Measurements from ENCODE around the gene HIBCH. TPM values are rescaled to one million over a fixed set of nuclear protein-coding genes. Genes with fewer than 3 reads are reported as not detected.
"Not testable (repeated sequence)": the region's sequence is repeated elsewhere in the genome, so short reads cannot be mapped to it uniquely, and the experiment has no call there.

HIBCH gene
- total and polyA plus RNA-seq, 7 experiments from 2014 or later: 11.3 to 25.1 (median 23.9) TPM

DNA sequence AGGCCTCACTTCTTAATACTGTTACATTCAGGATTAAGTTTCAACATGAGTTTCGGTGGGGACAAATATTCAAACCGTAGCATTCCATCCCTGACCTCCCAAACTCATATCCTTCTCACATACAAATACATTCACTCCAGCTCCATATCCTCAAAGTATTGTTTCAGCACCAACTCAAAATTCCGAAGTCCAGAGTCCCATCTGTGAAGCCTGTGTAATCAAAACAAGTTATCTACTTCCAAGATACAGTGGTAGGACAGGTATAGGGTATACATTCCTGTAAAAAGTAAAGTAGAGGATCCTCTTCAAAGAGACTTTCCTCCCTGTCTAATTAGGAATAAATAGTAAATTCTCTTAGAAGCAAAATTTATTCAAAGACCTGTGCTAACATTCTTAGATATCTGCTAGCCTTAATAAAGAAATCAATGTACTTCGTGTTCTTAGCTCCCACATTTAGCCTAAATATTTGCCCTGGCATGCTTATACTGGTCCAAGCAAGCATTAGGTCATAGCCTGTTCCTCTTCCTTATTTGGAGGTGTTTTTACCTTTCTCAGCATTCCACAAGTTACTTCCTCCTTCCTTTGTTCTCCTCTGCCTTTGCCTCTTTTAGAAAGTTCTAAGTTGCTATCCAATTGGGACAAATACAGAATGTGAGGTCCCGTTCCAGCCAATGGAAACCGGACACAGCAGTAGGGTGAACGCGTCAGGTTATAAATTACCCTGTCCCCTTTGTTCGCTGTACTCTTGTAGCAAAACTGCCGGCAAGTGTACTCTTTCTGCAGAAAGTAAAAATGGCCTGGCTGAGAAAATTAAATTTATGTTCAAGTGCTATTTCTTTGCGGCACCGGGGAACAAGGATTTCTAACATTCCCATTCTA, 40.1 kb downstream of the HIBCH start:
- H3K9me3 Mint-ChIP-seq; ATAC-seq; H3K27me3 Mint-ChIP-seq; intact Hi-C loops (cut with micrococcal nuclease); DNase-seq; H3K27ac ChIP-seq (ENCODE audit: low read depth, low read length); H3K4me3 Mint-ChIP-seq; H3K9me3 ChIP-seq (ENCODE audit: control insufficient read depth in 2 of 3, low read length in 3 of 3); H3K4me3 ChIP-seq (ENCODE audit: low read length); H3K4me1 Mint-ChIP-seq; H3K27me3 ChIP-seq (ENCODE audit: control insufficient read depth in 2 of 2, insufficient read depth in 2 of 2, low read length in 2 of 2); H3K4me1 ChIP-seq (ENCODE audit: control insufficient read depth in 2 of 2, insufficient read depth in 2 of 2, low read length in 2 of 2); CTCF ChIA-PET; POLR2A ChIA-PET: not testable (repeated sequence)
- Mint-ChIP-seq H3K27ac (peak overlapping the region in 1 of 9 donors; percentile 17), H3K36me3 (peaks cover 6 to 71% (median 49%) of the 10 kb centered on the region in 5 donors)
- H3K36me3 ChIP-seq (ENCODE audit: control insufficient read depth in 2 of 3, insufficient read depth in 3 of 3, low read length in 3 of 3): peaks cover 0 to 11% (median 0%) of the 10 kb centered on the region in 3 experiments

DNA sequence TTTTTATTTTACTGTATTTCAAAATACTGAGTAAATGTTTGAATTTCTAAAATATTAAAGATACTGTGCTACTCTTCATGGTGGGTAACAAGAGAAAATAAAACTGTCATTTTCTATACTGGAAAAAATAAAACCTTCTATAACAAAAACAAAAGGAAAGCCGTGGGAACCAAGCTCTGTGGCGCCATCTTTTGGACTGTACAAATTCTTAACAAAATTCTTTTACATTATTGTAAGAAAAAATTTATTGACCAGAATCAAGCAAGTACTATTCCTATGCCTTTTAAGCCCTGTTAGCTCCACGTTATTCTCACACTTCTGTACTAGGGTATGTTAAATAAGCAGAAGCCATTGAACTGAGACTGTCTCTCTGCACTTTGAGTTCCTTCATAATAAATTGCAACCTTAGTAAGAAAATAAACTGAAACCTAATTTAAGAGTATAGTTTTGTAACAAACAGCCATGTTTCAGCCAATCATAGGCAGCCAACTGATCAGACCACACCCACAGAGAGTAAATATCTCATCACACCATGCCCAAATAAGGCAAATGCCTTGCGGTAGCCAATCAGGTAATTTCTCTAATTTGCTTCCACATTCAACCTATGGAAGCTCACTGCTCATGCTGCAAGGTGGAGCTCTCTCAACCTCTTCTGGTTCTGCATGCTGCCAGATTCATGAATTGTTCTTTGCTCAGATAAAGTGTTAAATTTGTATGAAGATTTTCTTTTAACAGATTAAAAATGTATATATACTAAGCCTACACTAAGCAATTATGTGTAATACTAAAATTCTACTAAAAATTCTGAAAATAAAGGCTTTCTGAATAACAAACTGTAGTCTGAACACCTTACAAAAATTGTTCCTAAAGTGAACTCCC, 42.2 kb downstream of the HIBCH start:
- DNase-seq (peak in 4 of 9 donors; percentile 5 to 18 (median 7)), ATAC-seq (peak; percentile 45)
- Mint-ChIP-seq H3K36me3 (peaks cover 6 to 71% (median 52%) of the 10 kb centered on the region in 5 donors), H3K27me3 (no peaks in the 10 kb centered on the region), H3K9me3 (peaks cover 0 to 1% (median 0%) of the 10 kb centered on the region in 11 donors), H3K27ac (no peak overlapping the region), H3K4me3 (no peak overlapping the region), H3K4me1 (peaks cover 0 to 10% (median 0%) of the 10 kb centered on the region in 7 donors)
- POLR2A ChIA-PET: no interaction called here
- peaks cover 0 to 11% (median 0%) of the 10 kb centered on the region in 3 experiments for H3K36me3 ChIP-seq (ENCODE audit: control insufficient read depth in 2 of 3, insufficient read depth in 3 of 3, low read length in 3 of 3)
- no peaks in the 10 kb centered on the region for H3K27me3 ChIP-seq (ENCODE audit: control insufficient read depth in 2 of 2, insufficient read depth in 2 of 2, low read length in 2 of 2)
- CTCF ChIA-PET: no interaction called here
- H3K27ac ChIP-seq (ENCODE audit: low read depth, low read length): no peak overlapping the region
- no peaks in the 10 kb centered on the region for H3K9me3 ChIP-seq (ENCODE audit: control insufficient read depth in 2 of 3, low read length in 3 of 3)
- H3K4me1 ChIP-seq (ENCODE audit: control insufficient read depth in 2 of 2, insufficient read depth in 2 of 2, low read length in 2 of 2): no peaks in the 10 kb centered on the region
- intact Hi-C loops (cut with micrococcal nuclease): loop anchor here (1.0 kb wide), 1 partner anchor 188 kb away; no protein-coding TSS in a partner anchor
- no peak overlapping the region for H3K4me3 ChIP-seq (ENCODE audit: low read length)

DNA sequence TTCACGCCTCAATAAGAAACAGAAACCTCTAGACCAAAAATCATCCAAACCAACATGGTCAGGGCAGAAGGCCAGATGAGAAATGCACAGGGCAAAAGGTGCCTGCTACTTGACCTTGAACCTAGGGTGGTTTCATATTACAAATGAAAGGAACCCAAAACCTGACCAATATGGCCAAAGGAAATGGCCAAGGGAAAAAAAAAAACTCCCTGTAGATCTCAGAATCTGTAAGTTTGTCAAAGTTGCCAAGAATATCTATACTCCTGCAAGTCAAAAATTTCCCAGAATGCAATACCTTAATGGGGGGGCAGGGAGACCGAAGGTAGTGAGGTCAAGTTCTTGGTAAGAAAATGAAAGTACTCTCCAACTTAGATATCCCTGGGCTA, 47.2 kb downstream of the HIBCH start:
- Mint-ChIP-seq H3K36me3 (peaks cover 10 to 62% (median 49%) of the 10 kb centered on the region in 5 donors), H3K4me3 (no peak overlapping the region), H3K27ac (no peak overlapping the region), H3K9me3 (peaks cover 0 to 8% (median 0%) of the 10 kb centered on the region in 11 donors), H3K4me1 (peaks cover 0 to 21% (median 0%) of the 10 kb centered on the region in 7 donors), H3K27me3 (no peaks in the 10 kb centered on the region)
- no peaks in the 10 kb centered on the region for H3K4me1 ChIP-seq (ENCODE audit: control insufficient read depth in 2 of 2, insufficient read depth in 2 of 2, low read length in 2 of 2)
- intact Hi-C loops (cut with micrococcal nuclease): no loop called here
- H3K9me3 ChIP-seq (ENCODE audit: control insufficient read depth in 2 of 3, low read length in 3 of 3): no peaks in the 10 kb centered on the region
- H3K36me3 ChIP-seq (ENCODE audit: control insufficient read depth in 2 of 3, insufficient read depth in 3 of 3, low read length in 3 of 3): peaks cover 0 to 4% (median 0%) of the 10 kb centered on the region in 3 experiments
- H3K27me3 ChIP-seq (ENCODE audit: control insufficient read depth in 2 of 2, insufficient read depth in 2 of 2, low read length in 2 of 2): no peaks in the 10 kb centered on the region
- H3K4me3 ChIP-seq (ENCODE audit: low read length): no peak overlapping the region
- DNase-seq (no peak), ATAC-seq (no peak)
- POLR2A ChIA-PET: no interaction called here
- CTCF ChIA-PET: no interaction called here
- no peak overlapping the region for H3K27ac ChIP-seq (ENCODE audit: low read depth, low read length)

DNA sequence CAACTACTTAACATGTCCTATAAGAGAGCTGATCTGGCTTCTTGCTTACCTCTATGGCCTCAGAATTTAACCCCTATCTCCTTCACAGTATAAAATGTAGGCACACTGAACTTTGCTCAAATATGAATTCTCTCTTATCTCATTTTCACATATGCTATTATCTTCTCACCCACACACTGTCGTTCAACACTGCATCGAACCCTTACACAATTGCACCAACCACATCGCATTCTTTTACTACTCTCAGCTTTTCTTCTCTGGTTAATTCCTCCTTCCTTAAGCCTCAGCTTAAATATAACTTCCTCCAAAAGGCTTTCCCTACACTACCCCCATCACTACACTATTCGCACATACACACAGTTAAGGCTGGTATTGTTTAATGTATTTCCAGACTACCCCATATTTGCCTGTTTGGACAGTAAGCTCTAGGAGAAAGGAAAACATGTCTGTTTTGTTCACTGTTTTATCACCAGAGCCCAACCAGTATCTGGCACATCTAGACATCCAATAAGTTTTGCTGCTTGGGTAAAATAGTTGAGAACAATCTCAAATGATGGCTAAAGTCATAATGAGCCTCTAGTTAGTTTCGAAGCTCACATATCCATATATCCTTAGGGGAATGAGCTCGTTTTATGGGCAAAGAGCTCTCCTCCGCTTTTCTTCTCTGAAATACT, 47.7 kb downstream of the HIBCH start:
- H3K4me3 ChIP-seq (ENCODE audit: low read length): no peak overlapping the region
- no peak for ATAC-seq
- Mint-ChIP-seq H3K4me3 (no peak overlapping the region), H3K27ac (no peak overlapping the region), H3K36me3 (peaks cover 12 to 66% (median 49%) of the 10 kb centered on the region in 5 donors), H3K27me3 (no peaks in the 10 kb centered on the region), H3K9me3 (peaks cover 0 to 8% (median 0%) of the 10 kb centered on the region in 11 donors), H3K4me1 (peaks cover 0 to 21% (median 0%) of the 10 kb centered on the region in 7 donors)
- POLR2A ChIA-PET: no interaction called here
- no peaks in the 10 kb centered on the region for H3K4me1 ChIP-seq (ENCODE audit: control insufficient read depth in 2 of 2, insufficient read depth in 2 of 2, low read length in 2 of 2)
- CTCF ChIA-PET: no interaction called here
- H3K27ac ChIP-seq (ENCODE audit: low read depth, low read length): no peak overlapping the region
- peaks cover 0 to 4% (median 0%) of the 10 kb centered on the region in 3 experiments for H3K36me3 ChIP-seq (ENCODE audit: control insufficient read depth in 2 of 3, insufficient read depth in 3 of 3, low read length in 3 of 3)
- H3K27me3 ChIP-seq (ENCODE audit: control insufficient read depth in 2 of 2, insufficient read depth in 2 of 2, low read length in 2 of 2): no peaks in the 10 kb centered on the region
- intact Hi-C loops (cut with micrococcal nuclease): no loop called here
- DNase-seq: no peak
- no peaks in the 10 kb centered on the region for H3K9me3 ChIP-seq (ENCODE audit: control insufficient read depth in 2 of 3, low read length in 3 of 3)

DNA sequence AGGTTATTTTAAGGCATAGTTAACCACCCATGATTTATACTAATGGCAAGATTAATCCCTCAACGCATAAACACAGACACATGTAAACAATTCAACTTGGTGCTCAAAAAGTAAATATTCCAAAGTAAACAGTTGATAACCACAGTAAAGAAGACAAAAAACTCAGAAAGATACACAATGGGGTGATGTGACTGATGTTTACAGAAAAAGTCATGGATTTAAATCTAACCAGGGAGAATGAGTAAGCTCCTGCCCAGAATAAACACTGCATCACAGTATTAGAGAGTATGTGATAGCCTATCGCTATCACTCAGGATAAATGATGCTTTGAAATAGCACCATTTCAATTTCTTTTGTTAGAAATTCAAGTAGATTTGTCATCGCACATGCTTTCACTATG, 49.3 kb downstream of the HIBCH start:
- Histone ChIP-seq H3K9me3 (ENCODE audit: control insufficient read depth in 2 of 3, low read length in 3 of 3) (no peaks in the 10 kb centered on the region), H3K27me3 (ENCODE audit: control insufficient read depth in 2 of 2, insufficient read depth in 2 of 2, low read length in 2 of 2) (no peaks in the 10 kb centered on the region), H3K27ac (ENCODE audit: low read depth, low read length) (no peak overlapping the region), H3K4me1 (ENCODE audit: control insufficient read depth in 2 of 2, insufficient read depth in 2 of 2, low read length in 2 of 2) (no peaks in the 10 kb centered on the region), H3K4me3 (ENCODE audit: low read length) (no peak overlapping the region), H3K36me3 (ENCODE audit: control insufficient read depth in 2 of 3, insufficient read depth in 3 of 3, low read length in 3 of 3) (peaks cover 0 to 4% (median 0%) of the 10 kb centered on the region in 3 experiments)
- peaks cover 14 to 55% (median 47%) of the 10 kb centered on the region in 5 donors for H3K36me3 Mint-ChIP-seq
- POLR2A ChIA-PET: no interaction called here
- no peak overlapping the region for H3K27ac Mint-ChIP-seq
- H3K4me3 Mint-ChIP-seq: no peak overlapping the region
- peaks cover 0 to 8% (median 2%) of the 10 kb centered on the region in 11 donors for H3K9me3 Mint-ChIP-seq
- no peaks in the 10 kb centered on the region for H3K27me3 Mint-ChIP-seq
- ATAC-seq: no peak
- peaks cover 0 to 12% (median 0%) of the 10 kb centered on the region in 7 donors for H3K4me1 Mint-ChIP-seq
- DNase-seq: no peak
- CTCF ChIA-PET: no interaction called here
- intact Hi-C loops (cut with micrococcal nuclease): no loop called here

DNA sequence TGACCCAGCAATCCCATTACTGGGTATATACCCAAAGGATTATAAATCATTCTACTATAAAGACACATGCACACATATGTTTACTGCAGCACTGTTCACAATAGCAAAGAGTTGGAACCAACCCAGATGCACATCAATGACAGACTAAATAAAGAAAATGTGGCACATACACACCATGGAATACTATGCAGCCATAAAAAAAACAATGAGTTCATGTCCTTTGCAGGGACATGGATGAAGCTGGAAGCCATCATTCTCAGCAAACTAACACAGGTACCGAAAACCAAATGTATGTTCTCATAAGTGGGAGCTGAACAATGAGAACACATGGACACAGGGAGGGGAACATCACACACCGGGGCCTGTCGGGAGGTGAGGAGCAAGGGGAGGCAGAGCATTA, 49.9 kb downstream of the HIBCH start:
- H3K27me3 ChIP-seq (ENCODE audit: control insufficient read depth in 2 of 2, insufficient read depth in 2 of 2, low read length in 2 of 2); POLR2A ChIA-PET; H3K9me3 Mint-ChIP-seq; ATAC-seq; H3K4me1 ChIP-seq (ENCODE audit: control insufficient read depth in 2 of 2, insufficient read depth in 2 of 2, low read length in 2 of 2); H3K9me3 ChIP-seq (ENCODE audit: control insufficient read depth in 2 of 3, low read length in 3 of 3); CTCF ChIA-PET; H3K4me3 ChIP-seq (ENCODE audit: low read length); intact Hi-C loops (cut with micrococcal nuclease); H3K4me3 Mint-ChIP-seq; H3K27ac Mint-ChIP-seq; H3K27me3 Mint-ChIP-seq; H3K27ac ChIP-seq (ENCODE audit: low read depth, low read length); H3K36me3 ChIP-seq (ENCODE audit: control insufficient read depth in 2 of 3, insufficient read depth in 3 of 3, low read length in 3 of 3); DNase-seq: not testable (repeated sequence)
- Mint-ChIP-seq H3K36me3 (peaks cover 14 to 53% (median 46%) of the 10 kb centered on the region in 5 donors), H3K4me1 (peaks cover 0 to 12% (median 0%) of the 10 kb centered on the region in 7 donors)

All from naive thymus-derived CD4-positive, alpha-beta T cell (primary cell).